ENCODE results near the gene SMAD6. TPM values are rescaled to one million over a fixed set of nuclear protein-coding genes. Genes with fewer than 3 reads are reported as not detected.

Gene SMAD6
- polyA plus RNA-seq, 1 donor from 2014 or later = 0.16 TPM

GRCh38 chr15:66758844-66759243 is 56.8 kb downstream of the SMAD6 start:
- Histone ChIP-seq H2AFZ (ENCODE audit: low read depth, low read length) (no peak overlapping the region), H3K4me2 (ENCODE audit: low read length) (no peak overlapping the region), H4K20me1 (ENCODE audit: insufficient read depth) (no peaks in the 10 kb centered on the region), H3K36me3 (ENCODE audit: insufficient read depth, low read length) (no peaks in the 10 kb centered on the region), H3K9me3 (ENCODE audit: low read length) (peaks cover 6% of the 10 kb centered on the region), H3F3A (ENCODE audit: insufficient read depth, low read length, poor library complexity, severe bottlenecking) (no peaks in the 10 kb centered on the region), H3K27ac (ENCODE audit: low read length) (no peak overlapping the region), H3K9me2 (ENCODE audit: insufficient read depth, low read length) (no peaks in the 10 kb centered on the region), H3K9ac (ENCODE audit: low read length) (no peak overlapping the region), H3K27me3 (ENCODE audit: insufficient read depth, low read depth, low read length) (no peaks in the 10 kb centered on the region), H3K79me2 (replicated peaks; ENCODE audit: insufficient read depth, low read length) (no peaks in the 10 kb centered on the region), H3K4me3 (ENCODE audit: low read length) (no peak overlapping the region)
- TF ChIP-seq, protein P1, sequence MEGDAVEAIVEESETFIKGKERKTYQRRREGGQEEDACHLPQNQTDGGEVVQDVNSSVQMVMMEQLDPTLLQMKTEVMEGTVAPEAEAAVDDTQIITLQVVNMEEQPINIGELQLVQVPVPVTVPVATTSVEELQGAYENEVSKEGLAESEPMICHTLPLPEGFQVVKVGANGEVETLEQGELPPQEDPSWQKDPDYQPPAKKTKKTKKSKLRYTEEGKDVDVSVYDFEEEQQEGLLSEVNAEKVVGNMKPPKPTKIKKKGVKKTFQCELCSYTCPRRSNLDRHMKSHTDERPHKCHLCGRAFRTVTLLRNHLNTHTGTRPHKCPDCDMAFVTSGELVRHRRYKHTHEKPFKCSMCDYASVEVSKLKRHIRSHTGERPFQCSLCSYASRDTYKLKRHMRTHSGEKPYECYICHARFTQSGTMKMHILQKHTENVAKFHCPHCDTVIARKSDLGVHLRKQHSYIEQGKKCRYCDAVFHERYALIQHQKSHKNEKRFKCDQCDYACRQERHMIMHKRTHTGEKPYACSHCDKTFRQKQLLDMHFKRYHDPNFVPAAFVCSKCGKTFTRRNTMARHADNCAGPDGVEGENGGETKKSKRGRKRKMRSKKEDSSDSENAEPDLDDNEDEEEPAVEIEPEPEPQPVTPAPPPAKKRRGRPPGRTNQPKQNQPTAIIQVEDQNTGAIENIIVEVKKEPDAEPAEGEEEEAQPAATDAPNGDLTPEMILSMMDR (IDR thresholded peaks at IDR 0.05; ENCODE audit: poor library complexity, severe bottlenecking) = no peak
- no peak for TF ChIP-seq REST (IDR thresholded peaks at IDR 0.05; ENCODE audit: borderline replicate concordance)
- no peak for TF ChIP-seq SMC3 (conservative IDR thresholded peaks at IDR 0.05; ENCODE audit: poor library complexity)
- TF ChIP-seq RAD21 (conservative IDR thresholded peaks at IDR 0.05) = no peak
- no peak for TF ChIP-seq POLR2AphosphoS5 (IDR thresholded peaks at IDR 0.05)
- TF ChIP-seq EZH2 (IDR thresholded peaks at IDR 0.05; ENCODE audit: borderline replicate concordance, insufficient read depth, low read length, poor library complexity, severe bottlenecking) = no peak
- no peak for TF ChIP-seq MXI1 (conservative IDR thresholded peaks at IDR 0.05; ENCODE audit: poor library complexity, severe bottlenecking)
- no peak for TF ChIP-seq TAF1 (IDR thresholded peaks at IDR 0.05; ENCODE audit: low read depth)
- no peak for TF ChIP-seq EP300 (conservative IDR thresholded peaks at IDR 0.05; ENCODE audit: poor library complexity, severe bottlenecking)

DNA sequence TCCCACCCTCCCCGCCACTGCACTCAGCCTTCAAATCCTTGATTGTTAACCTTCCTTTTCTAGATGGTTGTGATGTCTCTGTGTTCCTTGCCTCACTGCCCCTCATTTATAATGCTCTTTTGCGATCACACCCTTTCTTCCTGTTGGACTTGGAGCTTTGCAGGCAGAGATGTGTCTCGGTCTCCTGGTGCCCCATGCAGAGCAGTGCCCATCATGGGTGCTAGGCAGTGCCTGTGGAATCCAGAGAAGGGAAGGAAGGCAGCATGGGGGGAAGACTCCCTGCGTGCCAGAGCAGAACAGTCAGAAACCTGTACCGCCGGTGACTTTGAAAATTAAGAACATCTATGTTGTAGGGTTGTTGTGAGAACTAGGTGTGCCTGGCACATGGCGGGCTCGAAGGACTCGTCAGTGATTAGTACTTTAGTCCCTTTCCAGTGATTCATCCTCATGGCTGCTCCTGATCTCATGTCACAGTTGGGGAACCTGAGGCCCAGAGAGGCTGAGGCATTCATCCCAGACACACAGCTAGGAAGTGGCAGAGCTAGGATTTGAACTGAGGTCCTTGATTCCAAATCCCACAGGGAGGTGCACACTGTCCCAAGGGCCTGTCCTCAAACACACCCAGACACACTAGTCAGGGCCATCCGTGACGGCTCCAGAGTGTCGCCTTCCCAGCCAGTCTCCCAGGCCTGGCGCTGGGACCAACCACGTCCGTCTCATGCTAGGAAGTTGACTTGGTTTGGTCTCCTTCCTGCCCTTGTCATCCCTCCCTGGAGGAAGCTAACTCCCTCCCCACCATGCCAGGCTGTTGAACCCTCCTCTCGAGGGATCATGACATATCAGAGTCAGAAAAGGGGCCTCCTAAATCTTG is 58.3 kb downstream of the SMAD6 start:
- Histone ChIP-seq H2AFZ (ENCODE audit: low read depth, low read length) (no peak overlapping the region), H3K4me3 (ENCODE audit: low read length) (no peak overlapping the region), H3F3A (ENCODE audit: insufficient read depth, low read length, poor library complexity, severe bottlenecking) (no peaks in the 10 kb centered on the region), H3K36me3 (ENCODE audit: insufficient read depth, low read length) (no peaks in the 10 kb centered on the region), H3K27ac (ENCODE audit: low read length) (no peak overlapping the region), H3K79me2 (replicated peaks; ENCODE audit: insufficient read depth, low read length) (no peaks in the 10 kb centered on the region), H3K9me3 (ENCODE audit: low read length) (no peaks in the 10 kb centered on the region), H3K9me2 (ENCODE audit: insufficient read depth, low read length) (no peaks in the 10 kb centered on the region), H3K27me3 (ENCODE audit: insufficient read depth, low read depth, low read length) (no peaks in the 10 kb centered on the region), H3K4me2 (ENCODE audit: low read length) (no peak overlapping the region), H3K9ac (ENCODE audit: low read length) (no peak overlapping the region), H4K20me1 (ENCODE audit: insufficient read depth) (no peaks in the 10 kb centered on the region)
- TF ChIP-seq EP300 (conservative IDR thresholded peaks at IDR 0.05; ENCODE audit: poor library complexity, severe bottlenecking) (no peak), MXI1 (conservative IDR thresholded peaks at IDR 0.05; ENCODE audit: poor library complexity, severe bottlenecking) (no peak), RAD21 (conservative IDR thresholded peaks at IDR 0.05) (no peak), SMC3 (conservative IDR thresholded peaks at IDR 0.05; ENCODE audit: poor library complexity) (no peak)

All from neural cell (in vitro differentiated cells).